Upper lobe of left lung (tissue), 4 donors: Measurements from ENCODE around the gene MRPL18.

Source experiments
- POLR2A ChIP-seq, 4 donors: fragments of 450-650 bp; IDR thresholded peaks; one replicate each; pipeline ENCODE4 v1.5.1; 2016 to 2017; ENCODE audit warnings: antibody characterized with exemption in 4 of 4, mild to moderate bottlenecking in 2 of 4
- POLR2AphosphoS5 ChIP-seq, 2 donors: sonication (generic); formaldehyde crosslinking; IDR thresholded peaks; one replicate each; pipeline ENCODE4 v1.5.1; 2017; ENCODE audit warnings: antibody characterized with exemption in 2 of 2
- TF ChIP-seq, protein P1 (sequence below), 6 experiments: fragments of 450-650 bp in 4 of 6; fragments of 200-600 bp in 2 of 6; sonication (generic) in 2 of 6; IDR thresholded peaks; one replicate each; pipeline ENCODE4 v1.5.1; 2016 to 2019; ENCODE audit warnings: antibody characterized with exemption in 6 of 6

GRCh38 chr6:159777240-159777904 is 12.9 kb upstream of the MRPL18 start:
- TF ChIP-seq, protein P1, sequence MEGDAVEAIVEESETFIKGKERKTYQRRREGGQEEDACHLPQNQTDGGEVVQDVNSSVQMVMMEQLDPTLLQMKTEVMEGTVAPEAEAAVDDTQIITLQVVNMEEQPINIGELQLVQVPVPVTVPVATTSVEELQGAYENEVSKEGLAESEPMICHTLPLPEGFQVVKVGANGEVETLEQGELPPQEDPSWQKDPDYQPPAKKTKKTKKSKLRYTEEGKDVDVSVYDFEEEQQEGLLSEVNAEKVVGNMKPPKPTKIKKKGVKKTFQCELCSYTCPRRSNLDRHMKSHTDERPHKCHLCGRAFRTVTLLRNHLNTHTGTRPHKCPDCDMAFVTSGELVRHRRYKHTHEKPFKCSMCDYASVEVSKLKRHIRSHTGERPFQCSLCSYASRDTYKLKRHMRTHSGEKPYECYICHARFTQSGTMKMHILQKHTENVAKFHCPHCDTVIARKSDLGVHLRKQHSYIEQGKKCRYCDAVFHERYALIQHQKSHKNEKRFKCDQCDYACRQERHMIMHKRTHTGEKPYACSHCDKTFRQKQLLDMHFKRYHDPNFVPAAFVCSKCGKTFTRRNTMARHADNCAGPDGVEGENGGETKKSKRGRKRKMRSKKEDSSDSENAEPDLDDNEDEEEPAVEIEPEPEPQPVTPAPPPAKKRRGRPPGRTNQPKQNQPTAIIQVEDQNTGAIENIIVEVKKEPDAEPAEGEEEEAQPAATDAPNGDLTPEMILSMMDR (IDR thresholded peaks at IDR 0.05), result no peak
- TF ChIP-seq POLR2A (IDR thresholded peaks at IDR 0.05), result no peak
- TF ChIP-seq POLR2AphosphoS5 (IDR thresholded peaks at IDR 0.05), result no peak
